ENCODE measurements around the gene TBX15.

TBX15 gene

DNA sequence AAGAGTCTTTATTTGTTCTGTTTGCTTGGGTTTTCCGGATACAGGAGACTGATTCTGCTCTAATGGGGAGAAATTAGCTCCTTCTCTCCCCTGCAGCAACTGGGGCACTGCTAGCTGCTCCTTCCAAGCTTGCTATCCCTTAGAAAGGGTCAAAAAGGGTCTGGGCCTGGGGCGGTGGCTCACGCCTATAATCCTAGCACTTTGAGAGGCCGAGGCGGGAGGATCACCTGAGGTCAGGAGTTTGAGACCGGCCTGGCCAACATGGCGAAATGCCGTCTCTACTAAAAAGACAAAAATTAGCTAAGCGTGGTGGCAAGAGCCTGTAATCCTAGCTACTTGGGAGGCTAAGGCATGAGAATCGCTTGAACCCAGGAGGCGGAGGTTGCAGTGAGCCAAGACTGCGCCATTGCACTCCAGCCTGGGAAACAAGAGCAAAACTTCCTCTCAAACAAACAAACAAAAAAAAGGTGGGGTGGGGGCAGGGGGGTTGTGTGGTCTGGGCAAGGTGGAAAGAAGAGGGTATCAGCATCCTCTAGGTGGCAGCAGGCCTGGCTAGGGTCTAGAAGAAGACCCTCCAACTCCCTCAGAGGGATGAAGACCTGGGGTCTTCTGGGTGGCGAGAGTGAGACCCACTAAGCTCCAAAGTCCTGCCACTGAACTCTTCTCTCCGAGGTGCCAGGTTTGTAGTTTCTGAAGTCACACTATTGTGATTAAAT, 15.4 kb upstream of the TBX15 start:
- TF ChIP-seq ZFP3 (CRISPR knock-in tag; IDR thresholded peaks at IDR 0.05) = no peak
- no peak for TF ChIP-seq TOX (CRISPR knock-in tag; IDR thresholded peaks at IDR 0.05; ENCODE audit: borderline replicate concordance)
- no peak for TF ChIP-seq GLIS3 (CRISPR knock-in tag; IDR thresholded peaks at IDR 0.05)
- no peak for TF ChIP-seq TCF4 (CRISPR knock-in tag; IDR thresholded peaks at IDR 0.05; ENCODE audit: borderline replicate concordance)
- no peak for TF ChIP-seq ZC3H10 (CRISPR knock-in tag; IDR thresholded peaks at IDR 0.05)

DNA sequence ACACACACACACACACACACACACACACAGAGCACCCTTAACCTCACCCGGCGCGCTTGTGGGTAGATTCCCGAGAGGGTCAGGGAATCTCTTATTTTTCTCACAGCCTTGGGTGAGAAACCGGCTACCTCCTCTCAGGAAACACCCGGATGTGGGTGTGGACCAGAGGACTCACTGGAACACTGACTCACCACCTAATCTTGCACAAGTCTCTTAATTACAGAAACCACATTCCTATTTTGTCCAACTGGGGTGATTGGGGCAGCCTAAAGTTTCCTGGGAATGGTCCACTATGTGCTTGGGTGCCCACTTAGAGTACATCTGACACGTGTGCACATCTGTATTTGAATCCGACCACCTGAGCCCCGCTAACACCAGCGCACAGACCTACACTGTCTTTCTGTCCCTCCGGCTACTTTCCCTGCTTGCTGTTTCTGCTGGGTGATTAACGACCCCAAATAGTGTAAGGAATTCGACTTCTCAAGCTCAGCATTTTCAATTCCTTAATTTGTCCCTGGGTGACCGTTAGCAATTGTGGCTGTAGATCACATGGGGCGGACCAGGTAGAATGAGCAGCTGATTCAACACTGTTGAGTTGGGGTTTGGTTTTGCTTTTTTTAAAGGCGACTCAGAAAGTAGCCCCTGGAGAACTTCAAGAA, 14.0 kb upstream of the TBX15 start:
- ATAC-seq = no peak
- no peak for TF ChIP-seq RARB (CRISPR knock-in tag; IDR thresholded peaks at IDR 0.05)

More for the DNA sequence above, 15.4 kb upstream of the TBX15 start:
- no peak for ATAC-seq

DNA sequence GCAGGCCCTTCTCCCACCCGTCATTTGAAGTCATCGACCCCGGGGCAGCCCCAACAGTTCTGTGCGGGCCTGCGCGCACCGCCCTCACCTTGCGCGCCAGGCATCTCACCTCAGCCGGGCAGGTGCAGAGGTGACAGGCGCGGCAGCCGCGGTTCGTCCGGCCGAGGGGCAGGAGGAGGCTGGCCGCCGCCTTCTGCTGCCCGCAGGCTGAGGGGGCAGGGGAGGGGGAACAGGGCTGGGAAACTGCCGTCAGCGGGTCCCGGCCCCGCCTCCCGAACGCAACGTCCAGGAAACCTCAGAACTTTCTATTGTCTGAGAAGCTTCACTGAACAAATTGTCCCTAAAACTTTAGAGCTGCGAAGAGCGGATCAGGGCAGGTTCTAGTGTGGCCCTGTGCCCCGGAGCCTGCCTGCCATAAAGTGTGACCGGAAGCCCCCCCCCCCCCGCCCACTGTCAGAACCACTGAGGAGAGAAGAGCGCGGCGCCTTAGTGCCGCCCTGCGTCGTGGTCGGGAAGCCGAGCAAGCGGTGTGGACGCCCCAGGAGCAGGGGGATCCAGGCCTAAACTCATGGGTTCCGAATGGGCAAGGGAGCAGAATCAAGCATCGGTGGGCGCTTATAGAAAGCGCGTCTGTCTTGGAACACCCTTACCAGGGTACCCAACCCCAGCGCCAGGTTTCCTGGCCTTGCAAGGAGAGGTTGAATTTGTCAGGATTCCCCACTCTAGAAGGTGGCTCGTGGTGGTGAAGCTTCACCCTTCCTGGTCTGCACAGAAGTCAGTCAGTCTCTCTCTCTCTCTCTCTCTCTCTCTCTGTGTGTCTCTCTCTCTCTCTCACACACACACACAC, 13.3 kb upstream of the TBX15 start:
- no peak for ATAC-seq
- TF ChIP-seq, protein P1, sequence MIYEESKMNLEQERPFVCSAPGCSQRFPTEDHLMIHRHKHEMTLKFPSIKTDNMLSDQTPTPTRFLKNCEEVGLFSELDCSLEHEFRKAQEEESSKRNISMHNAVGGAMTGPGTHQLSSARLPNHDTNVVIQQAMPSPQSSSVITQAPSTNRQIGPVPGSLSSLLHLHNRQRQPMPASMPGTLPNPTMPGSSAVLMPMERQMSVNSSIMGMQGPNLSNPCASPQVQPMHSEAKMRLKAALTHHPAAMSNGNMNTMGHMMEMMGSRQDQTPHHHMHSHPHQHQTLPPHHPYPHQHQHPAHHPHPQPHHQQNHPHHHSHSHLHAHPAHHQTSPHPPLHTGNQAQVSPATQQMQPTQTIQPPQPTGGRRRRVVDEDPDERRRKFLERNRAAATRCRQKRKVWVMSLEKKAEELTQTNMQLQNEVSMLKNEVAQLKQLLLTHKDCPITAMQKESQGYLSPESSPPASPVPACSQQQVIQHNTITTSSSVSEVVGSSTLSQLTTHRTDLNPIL (CRISPR knock-in tag; IDR thresholded peaks at IDR 0.05; ENCODE audit: low read depth) = no peak
- TF ChIP-seq ARNTL (CRISPR knock-in tag; IDR thresholded peaks at IDR 0.05; ENCODE audit: borderline replicate concordance, low read depth) = no peak
- TF ChIP-seq RARB (CRISPR knock-in tag; IDR thresholded peaks at IDR 0.05) = no peak
- no peak for TF ChIP-seq ZNF565 (CRISPR knock-in tag; conservative IDR thresholded peaks at IDR 0.05; ENCODE audit: low read depth)

DNA sequence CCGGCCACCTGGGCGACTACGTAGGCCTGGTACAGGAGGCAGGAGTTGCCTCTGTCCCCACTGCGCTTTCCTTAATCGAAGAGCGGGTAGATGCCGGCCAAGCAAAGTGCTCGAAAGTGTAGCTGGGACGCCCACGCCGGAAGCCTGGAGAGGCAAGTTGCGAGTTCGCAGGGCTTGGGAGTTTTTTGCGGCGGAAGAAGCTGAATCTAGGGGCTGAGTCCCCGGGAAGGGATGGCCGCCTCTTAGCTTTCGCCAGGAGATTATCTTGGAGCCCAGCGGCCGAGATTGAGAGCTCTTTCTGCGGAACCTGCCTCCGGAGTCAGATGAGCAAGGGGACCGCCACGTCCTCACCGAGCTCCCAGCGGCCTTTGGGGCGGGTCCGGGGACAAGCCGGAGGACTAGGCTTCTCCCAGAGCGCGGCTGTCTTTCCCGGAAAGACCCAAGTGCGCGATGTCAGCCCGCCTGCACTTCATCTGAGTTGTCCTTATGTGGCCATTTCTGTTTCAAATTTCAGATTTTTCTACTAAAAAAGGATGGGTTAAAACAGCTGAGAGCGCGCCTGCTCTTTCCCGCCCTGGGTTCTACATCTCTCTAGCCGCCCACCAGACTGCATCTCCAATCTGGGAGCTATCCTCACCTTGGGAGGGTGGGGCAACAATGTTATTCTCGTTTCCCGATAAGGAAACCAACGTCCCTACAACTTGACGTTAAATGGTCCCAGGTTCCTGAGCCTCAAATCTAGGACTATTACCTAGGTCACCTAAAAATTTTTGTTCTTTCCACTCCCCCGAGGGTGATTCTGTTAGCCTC, 12.4 kb upstream of the TBX15 start:
- TF ChIP-seq TCF4 (CRISPR knock-in tag; IDR thresholded peaks at IDR 0.05; ENCODE audit: borderline replicate concordance) (no peak), ZC3H10 (CRISPR knock-in tag; IDR thresholded peaks at IDR 0.05) (no peak), ZNF8 (CRISPR knock-in tag; IDR thresholded peaks at IDR 0.05) (no peak), ARNTL (CRISPR knock-in tag; IDR thresholded peaks at IDR 0.05; ENCODE audit: borderline replicate concordance, low read depth) (no peak), ESRRG (CRISPR knock-in tag; IDR thresholded peaks at IDR 0.05) (no peak), TOX (CRISPR knock-in tag; IDR thresholded peaks at IDR 0.05; ENCODE audit: borderline replicate concordance) (no peak), ZNF70 (CRISPR knock-in tag; IDR thresholded peaks at IDR 0.05) (no peak), OSR1 (CRISPR knock-in tag; IDR thresholded peaks at IDR 0.05) (no peak)
- TF ChIP-seq, protein P1 (CRISPR knock-in tag; IDR thresholded peaks at IDR 0.05; ENCODE audit: low read depth) = no peak
- TF ChIP-seq, protein P2, sequence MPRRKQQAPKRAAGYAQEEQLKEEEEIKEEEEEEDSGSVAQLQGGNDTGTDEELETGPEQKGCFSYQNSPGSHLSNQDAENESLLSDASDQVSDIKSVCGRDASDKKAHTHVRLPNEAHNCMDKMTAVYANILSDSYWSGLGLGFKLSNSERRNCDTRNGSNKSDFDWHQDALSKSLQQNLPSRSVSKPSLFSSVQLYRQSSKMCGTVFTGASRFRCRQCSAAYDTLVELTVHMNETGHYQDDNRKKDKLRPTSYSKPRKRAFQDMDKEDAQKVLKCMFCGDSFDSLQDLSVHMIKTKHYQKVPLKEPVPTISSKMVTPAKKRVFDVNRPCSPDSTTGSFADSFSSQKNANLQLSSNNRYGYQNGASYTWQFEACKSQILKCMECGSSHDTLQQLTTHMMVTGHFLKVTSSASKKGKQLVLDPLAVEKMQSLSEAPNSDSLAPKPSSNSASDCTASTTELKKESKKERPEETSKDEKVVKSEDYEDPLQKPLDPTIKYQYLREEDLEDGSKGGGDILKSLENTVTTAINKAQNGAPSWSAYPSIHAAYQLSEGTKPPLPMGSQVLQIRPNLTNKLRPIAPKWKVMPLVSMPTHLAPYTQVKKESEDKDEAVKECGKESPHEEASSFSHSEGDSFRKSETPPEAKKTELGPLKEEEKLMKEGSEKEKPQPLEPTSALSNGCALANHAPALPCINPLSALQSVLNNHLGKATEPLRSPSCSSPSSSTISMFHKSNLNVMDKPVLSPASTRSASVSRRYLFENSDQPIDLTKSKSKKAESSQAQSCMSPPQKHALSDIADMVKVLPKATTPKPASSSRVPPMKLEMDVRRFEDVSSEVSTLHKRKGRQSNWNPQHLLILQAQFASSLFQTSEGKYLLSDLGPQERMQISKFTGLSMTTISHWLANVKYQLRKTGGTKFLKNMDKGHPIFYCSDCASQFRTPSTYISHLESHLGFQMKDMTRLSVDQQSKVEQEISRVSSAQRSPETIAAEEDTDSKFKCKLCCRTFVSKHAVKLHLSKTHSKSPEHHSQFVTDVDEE (CRISPR knock-in tag; IDR thresholded peaks at IDR 0.05) = no peak
- TF ChIP-seq, protein P3, sequence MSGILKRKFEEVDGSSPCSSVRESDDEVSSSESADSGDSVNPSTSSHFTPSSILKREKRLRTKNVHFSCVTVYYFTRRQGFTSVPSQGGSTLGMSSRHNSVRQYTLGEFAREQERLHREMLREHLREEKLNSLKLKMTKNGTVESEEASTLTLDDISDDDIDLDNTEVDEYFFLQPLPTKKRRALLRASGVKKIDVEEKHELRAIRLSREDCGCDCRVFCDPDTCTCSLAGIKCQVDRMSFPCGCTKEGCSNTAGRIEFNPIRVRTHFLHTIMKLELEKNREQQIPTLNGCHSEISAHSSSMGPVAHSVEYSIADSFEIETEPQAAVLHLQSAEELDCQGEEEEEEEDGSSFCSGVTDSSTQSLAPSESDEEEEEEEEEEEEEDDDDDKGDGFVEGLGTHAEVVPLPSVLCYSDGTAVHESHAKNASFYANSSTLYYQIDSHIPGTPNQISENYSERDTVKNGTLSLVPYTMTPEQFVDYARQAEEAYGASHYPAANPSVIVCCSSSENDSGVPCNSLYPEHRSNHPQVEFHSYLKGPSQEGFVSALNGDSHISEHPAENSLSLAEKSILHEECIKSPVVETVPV (CRISPR knock-in tag; IDR thresholded peaks at IDR 0.05) = no peak
- ATAC-seq = no peak; the same call in 2 of the 3 replicates
